ENCODE data around the gene NCOA6.
"Not testable (repeated sequence)": the region's sequence is repeated elsewhere in the genome, so short reads cannot be mapped to it uniquely, and the experiment has no call there.

NCOA6 gene

DNA sequence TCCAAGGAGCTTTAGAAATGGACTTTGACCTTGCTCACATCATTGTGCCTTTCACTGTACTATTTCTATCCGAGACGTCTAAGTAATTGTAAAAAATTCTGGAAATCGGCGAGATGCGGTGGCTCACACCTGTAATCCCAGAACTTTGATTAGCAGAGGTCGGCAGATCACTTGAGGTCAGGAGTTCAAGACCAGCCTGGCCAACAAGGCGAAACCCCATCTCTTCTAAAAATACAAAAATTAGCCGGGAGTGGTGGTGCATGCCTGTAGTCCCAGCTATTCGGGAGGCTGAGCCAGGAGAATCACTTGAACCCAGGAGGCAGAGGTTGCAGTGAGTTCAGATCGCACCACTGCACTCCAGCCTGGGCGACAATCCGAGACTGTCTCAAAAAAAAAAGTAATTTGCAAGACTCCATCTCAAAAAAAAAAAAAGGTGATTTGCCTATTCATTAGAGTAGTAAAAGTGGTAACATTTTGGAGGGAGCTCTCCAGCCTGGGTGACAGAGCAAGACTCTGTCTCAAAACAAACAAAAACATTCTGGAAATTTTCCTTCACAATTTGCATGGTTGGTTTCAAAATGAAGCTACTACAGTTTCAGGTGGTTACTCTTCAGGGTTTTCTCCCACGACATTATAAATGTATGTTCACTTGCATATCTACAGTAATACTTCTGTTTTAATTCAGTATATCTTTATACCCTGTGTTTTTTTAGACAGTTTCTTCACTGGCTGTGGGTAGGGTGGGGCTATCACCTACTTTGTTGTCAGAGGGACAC is 106.0 kb downstream of the NCOA6 start:
- not testable (repeated sequence) for DNase-seq

DNA sequence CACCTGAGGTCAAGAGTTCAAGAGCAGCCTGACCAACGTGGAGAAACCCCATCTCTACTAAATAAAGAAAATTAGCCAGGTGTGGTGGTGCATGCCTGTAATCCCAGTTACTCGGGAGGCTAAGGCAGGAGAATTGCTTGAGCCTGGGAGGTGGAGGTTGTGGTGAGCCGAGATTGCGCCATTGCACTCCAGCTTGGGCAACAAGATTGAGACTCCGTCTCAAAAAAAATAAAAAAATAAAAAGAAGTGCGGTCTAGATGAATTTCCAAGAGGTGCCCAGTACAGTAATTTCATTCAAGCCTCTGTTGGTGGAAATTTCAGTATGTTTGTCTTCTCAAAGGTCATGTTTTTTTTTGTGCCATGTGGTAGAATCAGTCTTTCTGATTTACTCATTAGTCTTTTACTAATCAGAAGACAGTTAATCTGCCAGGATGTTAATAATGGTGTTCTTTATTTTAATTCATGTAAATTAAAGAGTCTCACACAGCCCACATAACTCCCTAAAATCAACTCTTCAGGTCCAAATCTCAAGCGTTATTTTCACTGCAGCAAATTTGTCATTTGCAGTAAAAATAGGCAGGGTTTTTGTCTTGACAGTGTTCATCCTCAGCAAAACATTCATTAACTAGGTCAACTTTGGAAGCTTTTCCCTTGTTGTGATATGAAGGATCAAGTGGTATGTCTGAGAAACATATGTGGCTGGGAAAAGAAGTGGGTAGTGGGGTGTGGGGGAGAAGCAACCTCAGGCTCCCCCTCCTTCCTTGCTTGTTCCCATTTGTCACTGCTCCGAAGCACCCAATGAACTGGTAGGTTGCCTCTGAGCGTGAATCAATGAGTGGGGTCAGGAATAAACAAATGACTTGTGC is 108.0 kb downstream of the NCOA6 start:
- no peak for DNase-seq

DNA sequence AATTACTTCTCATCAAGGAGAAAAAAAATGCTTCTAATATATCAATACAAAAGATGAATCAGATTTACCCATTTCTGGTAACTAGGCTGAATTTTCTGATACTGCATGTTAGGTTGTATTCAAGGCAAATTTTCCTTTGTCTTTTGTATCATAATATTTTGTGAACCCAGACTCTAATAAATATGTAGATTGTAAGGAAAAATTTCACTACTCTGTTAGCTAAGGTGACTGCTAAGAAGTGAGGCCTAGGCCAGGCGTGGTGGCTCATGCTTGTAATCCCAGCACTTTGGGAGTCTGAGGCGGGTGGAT is 108.6 kb downstream of the NCOA6 start:
- no peak for DNase-seq

GRCh38 chr20:34715384-34715783 is 110.1 kb downstream of the NCOA6 start:
- DNase-seq = no peak

- DNase-seq = not testable (repeated sequence)
These were observed 111.4 kb downstream of the NCOA6 start for GRCh38 chr20:34713944-34714515.

GRCh38 chr20:34713194-34713943 is 112.1 kb downstream of the NCOA6 start:
- DNase-seq = no peak

DNA sequence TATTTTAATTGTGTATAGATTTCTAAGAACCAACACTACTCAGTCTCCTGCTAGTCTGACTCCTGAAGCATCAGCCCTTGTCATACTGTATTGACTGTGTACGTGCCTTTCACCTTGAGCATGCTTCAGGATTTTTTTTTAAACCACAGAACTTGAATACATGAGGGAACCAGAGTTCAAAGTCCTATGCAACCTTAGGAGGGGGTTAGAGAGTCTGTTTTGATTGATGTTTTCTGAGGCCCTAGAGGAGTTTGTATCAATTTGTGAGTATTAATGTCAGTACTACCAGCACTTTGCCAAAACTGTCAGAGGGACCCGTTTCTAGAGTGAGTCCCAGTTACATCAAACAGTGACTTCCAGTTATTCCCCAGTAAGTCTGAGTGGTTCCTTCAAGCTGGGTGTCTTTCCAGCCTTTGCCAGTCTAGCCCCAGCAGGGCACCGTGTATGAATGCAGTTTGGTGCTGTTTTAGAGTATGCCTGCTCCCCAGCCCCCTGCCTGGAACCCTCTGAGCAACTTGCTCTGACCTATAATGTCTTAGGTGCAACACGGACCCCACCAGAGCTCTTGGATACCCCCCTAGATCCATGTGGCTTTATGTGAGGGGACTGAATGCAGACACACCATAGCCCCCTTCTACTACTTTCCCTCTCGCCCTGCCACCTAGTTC is 112.8 kb downstream of the NCOA6 start:
- no peak for DNase-seq

DNA sequence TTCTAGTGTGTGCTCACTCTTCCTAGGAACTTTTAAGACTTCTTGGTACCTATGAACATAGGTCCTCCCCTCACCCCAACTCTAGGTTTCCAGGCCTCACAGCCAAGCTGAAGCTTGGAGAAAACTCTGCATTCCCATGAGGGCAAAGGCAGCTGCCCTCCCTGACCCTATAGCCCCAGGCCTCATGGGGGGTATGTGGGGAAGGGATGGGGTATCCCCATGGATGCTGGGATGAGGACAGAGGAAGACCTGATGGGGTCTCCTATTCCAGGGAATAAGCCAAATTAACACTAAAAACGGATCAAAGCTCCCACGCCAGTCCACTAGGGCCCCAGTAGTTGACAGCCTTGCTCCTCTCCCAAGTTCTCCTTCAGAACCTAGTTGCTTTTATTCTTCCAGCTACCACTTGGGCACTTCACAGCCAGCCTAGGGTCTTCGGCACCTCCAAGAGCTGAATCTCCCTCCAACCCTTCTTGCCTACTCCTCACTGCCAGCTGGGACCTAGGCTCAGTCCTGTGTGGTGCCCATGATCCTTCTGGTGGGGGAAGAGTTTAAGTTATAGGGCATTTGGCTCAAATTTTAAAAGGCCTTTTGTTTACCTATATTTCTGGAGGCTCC is 113.5 kb downstream of the NCOA6 start:
- no peak for DNase-seq

DNA sequence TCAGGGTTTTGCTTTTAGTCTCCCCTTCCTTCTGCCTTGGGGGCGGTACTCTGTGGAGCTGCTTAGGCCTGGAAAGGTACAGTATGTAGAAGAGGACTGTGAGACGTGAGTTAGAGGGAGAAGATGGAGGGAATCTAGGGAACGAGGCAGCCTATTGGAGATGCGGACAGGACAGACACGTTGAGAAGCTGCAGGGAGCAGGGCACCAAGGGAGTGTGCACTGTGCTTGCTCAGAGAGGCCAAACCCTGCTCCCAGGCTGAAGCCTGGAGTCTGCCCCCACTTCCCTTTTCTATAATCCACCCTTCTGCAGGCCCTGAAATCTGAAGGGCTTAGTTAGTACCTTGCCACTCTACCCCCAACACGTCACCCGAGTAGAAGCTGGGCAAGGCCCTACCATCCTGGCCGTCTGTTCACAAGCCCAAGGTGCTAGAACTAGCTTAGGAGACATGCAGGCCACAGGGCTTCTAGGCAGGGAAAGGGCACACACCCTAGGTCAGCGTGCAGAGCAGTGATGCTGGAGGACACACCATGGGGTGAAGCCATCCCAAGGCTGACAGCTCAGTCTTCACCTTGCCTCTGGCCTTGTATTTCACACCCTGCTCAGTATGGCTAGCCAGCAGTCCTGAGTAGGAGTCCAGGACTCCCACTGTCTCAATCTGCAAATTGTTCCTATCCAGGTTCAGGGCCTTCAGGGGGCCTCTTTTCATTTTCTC is 114.4 kb downstream of the NCOA6 start:
- DNase-seq = no peak

DNA sequence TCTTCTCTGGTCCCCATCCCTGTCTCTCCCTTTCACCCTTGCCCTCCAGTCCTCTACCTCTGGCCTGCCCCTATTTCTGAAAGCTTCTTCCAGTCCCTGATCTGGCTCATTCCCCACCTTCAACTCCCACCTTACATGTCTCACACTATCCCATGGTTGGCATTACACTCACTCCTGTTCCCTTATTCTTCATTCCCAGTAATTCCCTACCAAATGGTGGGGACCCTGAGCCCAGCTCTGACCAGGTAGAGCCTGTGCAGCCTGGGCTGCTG is 114.9 kb downstream of the NCOA6 start:
- DNase-seq = no peak

DNA sequence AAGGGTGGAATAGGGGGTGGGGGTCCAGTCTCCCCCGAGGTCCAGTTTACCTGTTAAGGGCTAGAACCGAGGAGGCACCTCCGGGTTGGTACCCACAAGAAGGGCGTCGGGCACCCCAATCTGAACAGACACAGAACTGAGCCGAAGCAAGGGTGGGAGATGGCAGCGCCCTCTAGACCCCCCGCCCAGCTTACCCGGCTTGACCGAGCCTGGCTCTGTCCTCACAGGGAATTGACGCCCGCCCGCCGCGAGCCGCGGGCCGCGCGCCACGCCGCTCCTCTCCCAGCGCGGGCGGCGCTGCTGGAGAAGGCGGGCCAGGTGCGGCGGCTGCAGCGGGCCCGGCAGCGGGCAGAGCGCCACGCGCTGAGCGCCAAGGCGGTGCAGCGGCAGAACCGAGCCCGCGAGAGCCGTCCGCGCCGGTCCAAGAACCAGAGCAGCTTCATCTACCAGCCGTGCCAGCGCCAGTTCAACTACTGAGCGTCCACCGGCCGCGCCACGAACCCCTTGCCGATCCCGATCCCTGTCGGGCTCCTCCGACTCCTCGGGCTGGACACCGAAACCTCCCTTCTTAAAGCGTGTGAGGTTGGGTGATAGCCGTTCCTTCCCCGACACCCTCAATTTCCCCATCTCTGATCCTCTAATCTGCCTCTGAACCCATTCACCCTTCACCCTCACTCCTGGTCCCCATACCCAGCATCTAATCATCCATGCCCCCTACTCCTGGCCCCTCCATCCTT is 115.5 kb downstream of the NCOA6 start:
- DNase-seq = peak; percentile 95

GRCh38 chr20:34709044-34709830 is 116.2 kb downstream of the NCOA6 start:
- DNase-seq = peak; percentile 95

- no peak for DNase-seq
These were observed 116.8 kb downstream of the NCOA6 start for GRCh38 chr20:34708621-34709043.

GRCh38 chr20:34706912-34707784 is 118.3 kb downstream of the NCOA6 start:
- DNase-seq = no peak

DNA sequence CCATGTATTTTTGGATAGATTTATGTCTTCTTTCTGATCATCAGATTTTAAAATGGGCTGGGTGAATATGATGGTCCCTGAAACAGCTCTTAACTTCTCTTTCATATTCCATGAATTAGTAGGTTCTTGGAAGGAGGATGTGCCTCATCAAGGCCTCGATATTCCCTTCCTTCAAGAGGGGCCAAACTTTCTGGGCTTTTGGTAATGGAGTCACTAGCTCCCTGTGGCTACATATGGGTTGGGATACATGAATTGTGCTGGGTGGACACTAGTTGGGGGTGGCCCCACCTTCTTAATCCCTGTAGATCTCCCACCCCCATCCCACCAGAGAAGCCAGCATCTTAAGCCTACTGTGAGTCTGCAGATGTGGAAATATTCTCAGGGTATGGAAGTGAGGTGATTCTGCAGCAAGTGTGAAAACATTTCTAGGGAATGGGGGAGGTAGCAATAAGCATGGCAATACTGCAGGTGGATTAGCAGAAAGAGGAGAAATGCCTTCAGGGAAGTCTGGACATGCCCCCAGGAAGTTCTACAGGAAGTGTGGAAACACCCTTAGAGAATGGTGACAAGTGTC is 119.1 kb downstream of the NCOA6 start:
- no peak for DNase-seq

DNA sequence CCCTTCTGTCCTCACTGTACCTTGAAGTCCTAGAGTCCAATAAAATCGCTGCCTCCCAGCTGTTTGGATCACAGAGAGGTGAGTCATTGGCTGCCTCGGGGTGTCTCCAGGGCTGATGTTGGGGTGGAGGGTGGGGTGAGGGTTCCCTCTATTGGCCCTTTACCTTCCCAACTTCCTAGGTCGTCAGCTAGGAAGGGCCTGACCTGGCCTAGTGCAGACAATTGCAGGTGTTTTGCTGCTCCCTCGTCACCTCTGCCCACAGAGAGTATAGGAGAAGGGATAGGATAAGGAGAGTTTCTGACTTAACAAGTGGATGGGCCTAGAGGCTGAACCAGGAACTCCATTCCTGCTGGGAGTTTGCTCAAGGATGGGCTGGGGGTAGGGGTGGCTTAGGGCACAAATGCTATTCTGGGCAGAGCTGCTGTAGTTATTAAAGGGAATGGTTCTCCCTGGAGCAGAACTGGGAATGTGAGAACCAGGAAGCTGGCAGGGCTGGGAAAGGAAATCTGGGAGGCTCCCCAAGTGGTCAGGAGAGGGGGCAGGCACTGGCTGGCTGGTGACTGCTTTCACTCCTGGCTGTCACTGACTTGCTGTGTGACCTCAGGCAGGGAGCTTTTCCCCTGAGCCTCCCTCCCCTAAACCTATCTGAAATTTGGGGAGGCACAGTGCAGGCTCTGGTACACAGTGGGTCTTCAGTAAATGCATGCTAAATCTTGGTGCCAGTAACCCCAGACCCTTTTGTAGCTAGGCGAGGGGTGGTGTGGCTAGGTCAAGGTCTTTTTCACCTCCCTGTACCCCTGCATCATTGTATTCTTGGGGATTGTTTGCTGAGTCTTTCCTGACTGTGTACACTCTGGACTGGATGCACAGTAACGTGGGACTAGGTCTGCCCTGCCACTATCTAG is 119.8 kb downstream of the NCOA6 start:
- peak; percentile 31 for DNase-seq

DNA sequence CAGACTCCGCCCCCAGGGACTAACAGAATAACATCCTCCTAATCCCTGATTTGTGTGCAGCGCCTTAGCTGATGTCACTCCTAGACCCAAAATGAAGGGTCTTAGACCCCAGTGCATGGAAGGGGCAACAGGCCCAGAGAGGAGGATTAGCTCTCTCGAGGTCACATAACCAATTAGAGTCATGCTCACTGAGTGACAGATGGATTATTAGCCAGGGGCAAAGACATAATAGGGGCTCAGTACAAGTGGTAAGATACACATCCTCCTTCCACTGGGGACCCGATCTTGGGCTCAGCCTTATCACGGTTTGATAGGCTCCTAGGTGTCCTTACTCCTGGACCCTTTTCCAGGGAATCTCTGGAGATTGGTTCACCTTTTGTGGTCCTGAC is 120.4 kb downstream of the NCOA6 start:
- no peak for DNase-seq
